ENCODE results near the gene PCDH9.

DNA sequence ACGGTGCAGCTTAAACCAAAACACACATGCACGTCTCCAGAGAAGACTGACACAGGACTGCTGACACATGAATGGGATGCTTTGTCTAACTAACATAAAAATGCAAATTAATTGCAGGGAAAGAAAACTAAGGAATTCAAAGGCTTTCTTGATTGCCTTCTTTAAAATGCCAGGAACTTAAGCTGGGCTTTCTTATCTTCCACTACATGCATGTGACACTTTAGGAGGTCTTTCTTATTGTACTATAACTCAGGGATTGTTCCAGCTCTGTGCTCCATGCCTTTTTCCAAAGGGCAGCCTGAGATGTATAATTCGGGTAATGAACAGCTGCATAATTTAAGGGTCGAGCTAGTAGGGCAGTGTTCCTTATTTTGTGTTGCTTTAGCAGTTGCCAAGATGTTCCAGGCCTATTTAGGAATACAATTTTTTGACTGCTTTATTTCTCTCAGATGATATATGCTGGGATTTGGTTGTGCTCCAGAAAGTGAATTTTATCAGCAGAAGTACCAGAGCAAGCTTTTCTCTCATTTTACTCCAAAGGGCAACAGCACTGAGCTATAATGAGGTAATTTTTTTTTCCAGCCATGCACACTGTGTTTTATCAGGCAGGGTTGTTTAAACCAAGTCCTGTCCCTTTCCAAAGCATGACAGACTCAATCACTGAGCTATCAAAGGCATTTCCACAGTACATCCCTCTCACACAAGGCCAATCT lies 885.2 kb downstream of the PCDH9 start:
- no peak for TF ChIP-seq EZH2 (IDR thresholded peaks at IDR 0.05)
- no peak for TF ChIP-seq POLR2AphosphoS5 (IDR thresholded peaks at IDR 0.05; ENCODE audit: borderline replicate concordance, low read depth, low read length)
